ENCODE results near the gene MARF1. TPM values are rescaled to one million over a fixed set of nuclear protein-coding genes. Genes with fewer than 3 reads are reported as not detected.

Gene MARF1
- total and polyA plus RNA-seq, 4 donors: 7.0 to 19.8 (median 12.6) TPM

DNA sequence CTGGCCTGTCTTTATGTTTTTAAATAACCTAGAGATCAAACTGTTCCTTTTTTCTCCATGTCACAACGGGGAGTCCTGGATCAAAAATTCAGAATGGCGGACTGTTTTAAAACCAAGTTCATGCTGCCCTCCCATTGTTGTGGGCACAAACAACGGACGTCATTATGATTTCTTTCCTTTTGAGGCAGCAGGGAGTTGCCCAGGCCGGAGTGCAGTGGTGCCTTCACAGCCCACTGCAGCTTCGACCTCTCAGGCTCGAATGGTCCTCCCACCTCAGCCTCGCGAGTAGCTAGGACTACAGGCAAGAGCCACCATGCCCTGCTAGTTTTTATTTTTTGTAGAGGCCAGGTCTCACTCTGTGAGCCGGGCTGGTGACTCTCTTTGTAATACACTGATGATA lies 33.6 kb upstream of the MARF1 start:
- peaks cover 0 to 6% (median 2%) of the 10 kb centered on the region in 4 donors for H3K36me3 ChIP-seq (ENCODE audit: control insufficient read depth in 4 of 4, insufficient read depth in 3 of 4, low read depth in 1 of 4, low read length in 3 of 4)
- H3K4me1 ChIP-seq (ENCODE audit: control insufficient read depth in 4 of 4, insufficient read depth in 4 of 4, low read length in 3 of 4): peaks cover 4 to 15% (median 13%) of the 10 kb centered on the region in 4 donors
- no peaks in the 10 kb centered on the region for H3K9me3 ChIP-seq (ENCODE audit: control insufficient read depth in 4 of 4, low read length in 3 of 4)
- H3K27ac ChIP-seq (ENCODE audit: low read depth in 1 of 2, low read length in 2 of 2): no peak overlapping the region
- TF ChIP-seq HNF4G (IDR thresholded peaks at IDR 0.05) (no peak), EGR1 (IDR thresholded peaks at IDR 0.05; ENCODE audit: low read depth in 2 of 2) (no peak), GABPA (IDR thresholded peaks at IDR 0.05 in 1 of 2, conservative IDR thresholded peaks at IDR 0.05 in 1 of 2) (no peak), JUND (IDR thresholded peaks at IDR 0.05) (no peak), YY1 (IDR thresholded peaks at IDR 0.05) (no peak), NR2F2 (IDR thresholded peaks at IDR 0.05) (no peak)
- TF ChIP-seq, protein P1, sequence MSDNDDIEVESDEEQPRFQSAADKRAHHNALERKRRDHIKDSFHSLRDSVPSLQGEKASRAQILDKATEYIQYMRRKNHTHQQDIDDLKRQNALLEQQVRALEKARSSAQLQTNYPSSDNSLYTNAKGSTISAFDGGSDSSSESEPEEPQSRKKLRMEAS (IDR thresholded peaks at IDR 0.05): no peak
- TF ChIP-seq, protein P2, sequence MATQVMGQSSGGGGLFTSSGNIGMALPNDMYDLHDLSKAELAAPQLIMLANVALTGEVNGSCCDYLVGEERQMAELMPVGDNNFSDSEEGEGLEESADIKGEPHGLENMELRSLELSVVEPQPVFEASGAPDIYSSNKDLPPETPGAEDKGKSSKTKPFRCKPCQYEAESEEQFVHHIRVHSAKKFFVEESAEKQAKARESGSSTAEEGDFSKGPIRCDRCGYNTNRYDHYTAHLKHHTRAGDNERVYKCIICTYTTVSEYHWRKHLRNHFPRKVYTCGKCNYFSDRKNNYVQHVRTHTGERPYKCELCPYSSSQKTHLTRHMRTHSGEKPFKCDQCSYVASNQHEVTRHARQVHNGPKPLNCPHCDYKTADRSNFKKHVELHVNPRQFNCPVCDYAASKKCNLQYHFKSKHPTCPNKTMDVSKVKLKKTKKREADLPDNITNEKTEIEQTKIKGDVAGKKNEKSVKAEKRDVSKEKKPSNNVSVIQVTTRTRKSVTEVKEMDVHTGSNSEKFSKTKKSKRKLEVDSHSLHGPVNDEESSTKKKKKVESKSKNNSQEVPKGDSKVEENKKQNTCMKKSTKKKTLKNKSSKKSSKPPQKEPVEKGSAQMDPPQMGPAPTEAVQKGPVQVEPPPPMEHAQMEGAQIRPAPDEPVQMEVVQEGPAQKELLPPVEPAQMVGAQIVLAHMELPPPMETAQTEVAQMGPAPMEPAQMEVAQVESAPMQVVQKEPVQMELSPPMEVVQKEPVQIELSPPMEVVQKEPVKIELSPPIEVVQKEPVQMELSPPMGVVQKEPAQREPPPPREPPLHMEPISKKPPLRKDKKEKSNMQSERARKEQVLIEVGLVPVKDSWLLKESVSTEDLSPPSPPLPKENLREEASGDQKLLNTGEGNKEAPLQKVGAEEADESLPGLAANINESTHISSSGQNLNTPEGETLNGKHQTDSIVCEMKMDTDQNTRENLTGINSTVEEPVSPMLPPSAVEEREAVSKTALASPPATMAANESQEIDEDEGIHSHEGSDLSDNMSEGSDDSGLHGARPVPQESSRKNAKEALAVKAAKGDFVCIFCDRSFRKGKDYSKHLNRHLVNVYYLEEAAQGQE (IDR thresholded peaks at IDR 0.05): no peak
- TF ChIP-seq, protein P3, sequence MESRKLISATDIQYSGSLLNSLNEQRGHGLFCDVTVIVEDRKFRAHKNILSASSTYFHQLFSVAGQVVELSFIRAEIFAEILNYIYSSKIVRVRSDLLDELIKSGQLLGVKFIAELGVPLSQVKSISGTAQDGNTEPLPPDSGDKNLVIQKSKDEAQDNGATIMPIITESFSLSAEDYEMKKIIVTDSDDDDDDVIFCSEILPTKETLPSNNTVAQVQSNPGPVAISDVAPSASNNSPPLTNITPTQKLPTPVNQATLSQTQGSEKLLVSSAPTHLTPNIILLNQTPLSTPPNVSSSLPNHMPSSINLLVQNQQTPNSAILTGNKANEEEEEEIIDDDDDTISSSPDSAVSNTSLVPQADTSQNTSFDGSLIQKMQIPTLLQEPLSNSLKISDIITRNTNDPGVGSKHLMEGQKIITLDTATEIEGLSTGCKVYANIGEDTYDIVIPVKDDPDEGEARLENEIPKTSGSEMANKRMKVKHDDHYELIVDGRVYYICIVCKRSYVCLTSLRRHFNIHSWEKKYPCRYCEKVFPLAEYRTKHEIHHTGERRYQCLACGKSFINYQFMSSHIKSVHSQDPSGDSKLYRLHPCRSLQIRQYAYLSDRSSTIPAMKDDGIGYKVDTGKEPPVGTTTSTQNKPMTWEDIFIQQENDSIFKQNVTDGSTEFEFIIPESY (IDR thresholded peaks at IDR 0.05): no peak
- H3K27me3 ChIP-seq (ENCODE audit: control insufficient read depth in 4 of 4, insufficient read depth in 4 of 4, low read length in 3 of 4): no peaks in the 10 kb centered on the region
- H3K4me3 ChIP-seq (ENCODE audit: low read depth in 1 of 3, low read length in 3 of 3): no peak overlapping the region
- no peak overlapping the region for H3K9ac ChIP-seq (ENCODE audit: low read depth in 1 of 2, low read length in 2 of 2)
- WGBS: 96% methylated on average over 10 of the region's 10 CpGs
- no peak for DNase-seq (ENCODE audit: low spot score)

DNA sequence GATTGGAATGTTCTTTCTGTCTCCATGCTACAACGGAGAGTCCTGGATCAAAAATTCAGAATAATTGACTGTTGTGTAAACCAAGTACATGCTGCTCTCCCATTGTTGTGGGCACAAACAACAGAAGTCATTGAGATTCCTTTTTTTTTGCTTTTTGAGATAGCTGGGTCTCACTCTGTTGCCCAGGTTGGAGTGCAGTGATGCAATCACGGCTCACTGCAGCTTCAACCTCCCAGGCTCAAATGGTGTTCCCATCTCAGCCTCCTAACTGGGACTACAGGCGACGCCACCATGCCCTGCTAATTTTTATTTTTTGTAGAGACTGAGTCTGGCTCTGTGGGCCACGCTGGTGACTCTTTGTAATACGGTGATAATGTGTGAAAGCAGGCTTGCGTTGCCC lies 31.6 kb upstream of the MARF1 start:
- H3K9ac ChIP-seq (ENCODE audit: low read depth in 1 of 2, low read length in 2 of 2): no peak overlapping the region
- peaks cover 4 to 15% (median 13%) of the 10 kb centered on the region in 4 donors for H3K4me1 ChIP-seq (ENCODE audit: control insufficient read depth in 4 of 4, insufficient read depth in 4 of 4, low read length in 3 of 4)
- H3K9me3 ChIP-seq (ENCODE audit: control insufficient read depth in 4 of 4, low read length in 3 of 4): no peaks in the 10 kb centered on the region
- no peak overlapping the region for H3K4me3 ChIP-seq (ENCODE audit: low read depth in 1 of 3, low read length in 3 of 3)
- no peak for DNase-seq (ENCODE audit: low spot score)
- H3K27ac ChIP-seq (ENCODE audit: low read depth in 1 of 2, low read length in 2 of 2): no peak overlapping the region
- H3K27me3 ChIP-seq (ENCODE audit: control insufficient read depth in 4 of 4, insufficient read depth in 4 of 4, low read length in 3 of 4): no peaks in the 10 kb centered on the region
- 97% methylated on average over 7 of the region's 7 CpGs for WGBS
- TF ChIP-seq JUND (IDR thresholded peaks at IDR 0.05) (no peak), GABPA (IDR thresholded peaks at IDR 0.05 in 1 of 2, conservative IDR thresholded peaks at IDR 0.05 in 1 of 2) (no peak), HNF4A (conservative IDR thresholded peaks at IDR 0.05) (no peak), SP1 (IDR thresholded peaks at IDR 0.05) (no peak), EGR1 (IDR thresholded peaks at IDR 0.05; ENCODE audit: low read depth in 2 of 2) (no peak), YY1 (IDR thresholded peaks at IDR 0.05) (no peak)
- TF ChIP-seq, protein P1 (IDR thresholded peaks at IDR 0.05): no peak
- TF ChIP-seq, protein P4, sequence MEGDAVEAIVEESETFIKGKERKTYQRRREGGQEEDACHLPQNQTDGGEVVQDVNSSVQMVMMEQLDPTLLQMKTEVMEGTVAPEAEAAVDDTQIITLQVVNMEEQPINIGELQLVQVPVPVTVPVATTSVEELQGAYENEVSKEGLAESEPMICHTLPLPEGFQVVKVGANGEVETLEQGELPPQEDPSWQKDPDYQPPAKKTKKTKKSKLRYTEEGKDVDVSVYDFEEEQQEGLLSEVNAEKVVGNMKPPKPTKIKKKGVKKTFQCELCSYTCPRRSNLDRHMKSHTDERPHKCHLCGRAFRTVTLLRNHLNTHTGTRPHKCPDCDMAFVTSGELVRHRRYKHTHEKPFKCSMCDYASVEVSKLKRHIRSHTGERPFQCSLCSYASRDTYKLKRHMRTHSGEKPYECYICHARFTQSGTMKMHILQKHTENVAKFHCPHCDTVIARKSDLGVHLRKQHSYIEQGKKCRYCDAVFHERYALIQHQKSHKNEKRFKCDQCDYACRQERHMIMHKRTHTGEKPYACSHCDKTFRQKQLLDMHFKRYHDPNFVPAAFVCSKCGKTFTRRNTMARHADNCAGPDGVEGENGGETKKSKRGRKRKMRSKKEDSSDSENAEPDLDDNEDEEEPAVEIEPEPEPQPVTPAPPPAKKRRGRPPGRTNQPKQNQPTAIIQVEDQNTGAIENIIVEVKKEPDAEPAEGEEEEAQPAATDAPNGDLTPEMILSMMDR (IDR thresholded peaks at IDR 0.05; ENCODE audit: low read depth, low read length, missing input control): no peak
- H3K36me3 ChIP-seq (ENCODE audit: control insufficient read depth in 4 of 4, insufficient read depth in 3 of 4, low read depth in 1 of 4, low read length in 3 of 4): peaks cover 0 to 6% (median 4%) of the 10 kb centered on the region in 4 donors
